Measurements from ENCODE around the gene STIP1. TPM values are rescaled to one million over a fixed set of nuclear protein-coding genes. Genes with fewer than 3 reads are reported as not detected.
A peak's percentile ranks its signal among the peaks of the same experiment; 100 is the strongest.

STIP1 gene
- total and polyA plus RNA-seq, 2 of the 8 experiments (the other 6 are each of a cell fraction or from before 2014, with no cell fraction given): 140 to 329 TPM

- TF ChIP-seq EGR1 (IDR thresholded peaks at IDR 0.05; ENCODE audit: borderline replicate concordance, low read depth, low read length) (peak; percentile 8; the same call in 1 of the 2 replicates), EZH2 (IDR thresholded peaks at IDR 0.05; ENCODE audit: low read depth, low read length, severe bottlenecking) (peak; percentile 3), TBP (IDR thresholded peaks at IDR 0.05; ENCODE audit: low read depth, low read length) (no peak), TAF7 (optimal IDR thresholded peaks at IDR 0.05; ENCODE audit: borderline replicate concordance, low read depth, low read length) (no peak), KDM4A (IDR thresholded peaks at IDR 0.05; ENCODE audit: low read depth, low read length, severe bottlenecking) (peak; percentile 63)
Observed at GRCh38 chr11:64233913-64234586, 48.1 kb downstream of the STIP1 start, which contains the start of gene VEGFB (continued).

Measured in H1 (cell line).